Measurements from ENCODE around the gene DAZL.

DAZL gene

GRCh38 chr3:16545413-16546185, 59.6 kb downstream of the DAZL start:
- DNase-seq (ENCODE audit: low read depth in 2 of 2) = no peak

GRCh38 chr3:16543242-16543864, 61.9 kb downstream of the DAZL start:
- DNase-seq (ENCODE audit: low read depth in 2 of 2) = no peak

GRCh38 chr3:16538507-16538906, 66.7 kb downstream of the DAZL start:
- DNase-seq (ENCODE audit: low read depth in 2 of 2) = no peak

- no peak for DNase-seq (ENCODE audit: low read depth in 2 of 2)
These were observed 68.2 kb downstream of the DAZL start for GRCh38 chr3:16536996-16537395.
